Urinary bladder (tissue), 4 donors: Measurements from ENCODE around the gene FAM193A. TPM values are rescaled to one million over a fixed set of nuclear protein-coding genes. Genes with fewer than 3 reads are reported as not detected.
"Not testable (repeated sequence)": the region's sequence is repeated elsewhere in the genome, so short reads cannot be mapped to it uniquely, and the experiment has no call there.

Experiments
- DNase-seq: peaks from one replicate; pipeline ENCODE4 v3.0.0-alpha.2; 2015; ENCODE audit errors: extremely low spot score
- H3K27ac ChIP-seq: one replicate; pipeline ENCODE4 v1.5.1; 2013; ENCODE audit warnings: low read depth, mild to moderate bottlenecking, moderate library complexity
- H3K36me3 ChIP-seq: one replicate; pipeline ENCODE4 v1.6.1; 2013; ENCODE audit warnings: mild to moderate bottlenecking, moderate library complexity; ENCODE audit not compliant: insufficient read depth
- H3K4me1 ChIP-seq: one replicate; pipeline ENCODE4 v1.6.1; 2013; ENCODE audit warnings: mild to moderate bottlenecking, moderate library complexity; ENCODE audit not compliant: insufficient read depth
- H3K4me3 ChIP-seq: one replicate; pipeline ENCODE4 v1.5.1; 2013; ENCODE audit warnings: low read depth, low read length
- WGBS: extraction: QIAGEN DNeasy Blood & Tissue Kit; methylation state at CpG from one replicate; pipeline ENCODE4 v1.1.7; 2013; 5-methylcytosine and 5-hydroxymethylcytosine counted together
- polyA plus RNA-seq: library from polyadenylated mRNA; stranded (reverse); fragments of 200-250 nt; gene quantifications from one replicate; pipeline ENCODE4 v1.2.3, GENCODE V29; 2013
- total RNA-seq: library from RNA; depleted of rRNA; stranded (reverse); fragments of >200 nt; gene quantifications from one replicate; pipeline ENCODE4 v1.2.3, GENCODE V29; 2014
- donor health status: healthy with polysubstance abuse.
- donor health status: healthy.

Gene FAM193A
- total and polyA plus RNA-seq, 2 donors = 16.2 to 18.7 TPM

DNA sequence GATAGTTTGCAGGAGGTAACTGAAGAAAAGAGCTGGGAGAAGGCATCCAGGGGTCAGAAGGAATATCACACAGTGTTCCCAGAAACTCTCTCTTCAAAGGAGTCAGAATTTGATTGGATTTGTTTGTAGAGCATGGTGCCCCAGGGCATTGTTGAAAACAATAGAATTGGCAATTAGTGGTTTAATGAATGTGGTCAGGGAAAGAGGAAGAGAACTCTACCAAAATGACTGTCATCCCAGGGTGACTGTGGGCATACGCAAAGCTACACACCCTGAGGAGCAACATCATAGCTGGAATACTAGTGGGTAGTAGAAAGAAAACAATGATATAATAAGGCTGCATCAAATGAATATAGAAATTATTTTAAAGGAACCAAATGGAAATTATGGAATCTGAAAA, 198.2 kb downstream of the FAM193A start:
- H3K4me1 ChIP-seq = no peaks in the 10 kb centered on the region
- peaks cover 5% of the 10 kb centered on the region for H3K36me3 ChIP-seq
- 85% methylated on average over 1 of the region's 1 CpG for WGBS
- DNase-seq = no peak
- no peak overlapping the region for H3K4me3 ChIP-seq
- H3K27ac ChIP-seq = no peak overlapping the region

DNA sequence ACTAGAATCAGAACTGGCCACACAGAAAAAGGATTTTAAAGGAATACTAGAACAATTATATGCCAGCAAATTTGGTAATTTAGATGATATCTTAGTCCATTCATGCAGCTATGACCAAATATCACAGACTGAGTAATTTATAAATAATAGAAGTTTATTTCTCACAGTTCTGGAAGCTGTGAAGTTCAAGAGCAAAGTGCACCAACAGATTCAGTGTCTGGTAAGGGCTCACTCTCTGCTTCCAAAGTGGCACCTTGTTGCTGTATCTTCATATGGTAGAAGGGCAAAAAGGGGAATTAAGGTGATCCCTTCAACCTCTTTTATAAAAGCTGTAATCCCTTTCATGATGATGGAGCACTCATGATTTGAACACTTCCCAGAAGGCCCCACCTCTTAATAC, 199.4 kb downstream of the FAM193A start:
- peaks cover 5% of the 10 kb centered on the region for H3K36me3 ChIP-seq
- no peak overlapping the region for H3K27ac ChIP-seq
- no peak for DNase-seq
- H3K4me3 ChIP-seq = no peak overlapping the region
- no peaks in the 10 kb centered on the region for H3K4me1 ChIP-seq

DNA sequence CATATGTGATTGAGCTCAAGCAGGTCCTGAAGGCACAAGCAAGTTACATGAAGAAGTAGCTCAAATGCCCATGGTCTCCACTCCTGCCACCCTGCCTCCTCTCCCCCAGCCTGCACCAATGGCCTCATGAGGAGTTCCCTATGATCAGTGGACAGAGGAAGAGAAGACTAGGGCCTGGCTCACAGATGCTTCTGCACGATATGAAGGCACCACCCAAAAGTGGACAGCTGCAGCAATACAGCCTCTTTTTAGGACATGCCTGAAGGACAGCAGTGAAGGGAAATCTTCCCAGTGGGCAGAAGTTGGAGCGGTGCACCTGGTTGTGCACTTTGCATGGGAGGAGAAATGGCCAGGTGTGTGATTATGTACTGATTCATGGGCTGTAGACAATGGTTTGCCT, 201.8 kb downstream of the FAM193A start:
- 93% methylated on average over 2 of the region's 2 CpGs for WGBS
- not testable (repeated sequence) for H3K4me1 ChIP-seq, H3K4me3 ChIP-seq, DNase-seq, H3K36me3 ChIP-seq, H3K27ac ChIP-seq

- H3K36me3 ChIP-seq = peaks cover 4% of the 10 kb centered on the region
Measured at GRCh38 chr4:2741626-2742025, 205.2 kb downstream of the FAM193A start.

DNA sequence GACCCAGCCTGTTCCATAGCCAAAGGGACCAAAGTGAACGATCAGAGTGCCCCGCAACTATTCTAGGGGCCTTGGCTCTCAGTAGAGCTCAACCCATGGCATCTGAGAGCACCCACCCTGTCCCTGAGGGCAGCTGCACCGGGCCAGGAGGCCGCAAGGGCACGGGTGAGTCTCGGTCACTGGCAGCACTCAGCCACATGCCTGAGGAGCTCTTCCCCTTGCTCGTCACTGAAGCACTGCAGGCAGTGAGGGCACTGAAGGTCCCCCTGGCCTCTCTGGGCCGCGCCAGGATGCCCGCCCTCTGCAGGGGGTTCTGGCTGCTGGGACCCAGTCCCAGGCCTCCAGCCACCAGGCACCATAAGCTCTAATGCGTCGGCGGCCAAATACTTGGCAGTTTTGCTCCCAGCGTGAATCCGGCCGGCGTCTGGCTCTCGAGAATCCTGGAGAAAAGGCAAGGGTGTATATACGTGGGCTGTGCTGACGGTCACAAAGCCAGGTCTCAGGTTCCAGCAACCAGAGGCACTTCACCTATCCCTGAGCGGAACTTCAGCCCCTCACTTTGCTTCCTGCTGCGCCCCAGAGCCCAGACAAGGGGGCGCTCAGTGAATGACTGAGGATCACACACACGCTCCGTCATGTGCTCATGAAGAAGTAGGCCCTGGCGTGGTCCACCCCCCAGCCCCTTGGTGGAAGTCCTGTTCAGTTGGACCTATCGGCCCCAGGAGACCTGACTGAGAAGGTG, 205.8 kb downstream of the FAM193A start:
- no peak for DNase-seq
- Histone ChIP-seq H3K4me1 (no peaks in the 10 kb centered on the region), H3K4me3 (no peak overlapping the region), H3K27ac (no peak overlapping the region), H3K36me3 (peaks cover 4% of the 10 kb centered on the region)
- 92% methylated on average over 27 of the region's 27 CpGs for WGBS

More at GRCh38 chr4:2741626-2742025, 205.2 kb downstream of the FAM193A start:
- no peak for DNase-seq
- Histone ChIP-seq H3K4me3 (no peak overlapping the region), H3K27ac (no peak overlapping the region), H3K4me1 (no peaks in the 10 kb centered on the region)
- 86% methylated on average over 9 of the region's 9 CpGs for WGBS

- Histone ChIP-seq H3K36me3 (peaks cover 4% of the 10 kb centered on the region), H3K4me1 (no peaks in the 10 kb centered on the region), H3K4me3 (no peak overlapping the region), H3K27ac (no peak overlapping the region)
- no peak for DNase-seq
- WGBS = 88% methylated on average over 6 of the region's 6 CpGs
Measured at GRCh38 chr4:2742823-2743517, 206.5 kb downstream of the FAM193A start.

DNA sequence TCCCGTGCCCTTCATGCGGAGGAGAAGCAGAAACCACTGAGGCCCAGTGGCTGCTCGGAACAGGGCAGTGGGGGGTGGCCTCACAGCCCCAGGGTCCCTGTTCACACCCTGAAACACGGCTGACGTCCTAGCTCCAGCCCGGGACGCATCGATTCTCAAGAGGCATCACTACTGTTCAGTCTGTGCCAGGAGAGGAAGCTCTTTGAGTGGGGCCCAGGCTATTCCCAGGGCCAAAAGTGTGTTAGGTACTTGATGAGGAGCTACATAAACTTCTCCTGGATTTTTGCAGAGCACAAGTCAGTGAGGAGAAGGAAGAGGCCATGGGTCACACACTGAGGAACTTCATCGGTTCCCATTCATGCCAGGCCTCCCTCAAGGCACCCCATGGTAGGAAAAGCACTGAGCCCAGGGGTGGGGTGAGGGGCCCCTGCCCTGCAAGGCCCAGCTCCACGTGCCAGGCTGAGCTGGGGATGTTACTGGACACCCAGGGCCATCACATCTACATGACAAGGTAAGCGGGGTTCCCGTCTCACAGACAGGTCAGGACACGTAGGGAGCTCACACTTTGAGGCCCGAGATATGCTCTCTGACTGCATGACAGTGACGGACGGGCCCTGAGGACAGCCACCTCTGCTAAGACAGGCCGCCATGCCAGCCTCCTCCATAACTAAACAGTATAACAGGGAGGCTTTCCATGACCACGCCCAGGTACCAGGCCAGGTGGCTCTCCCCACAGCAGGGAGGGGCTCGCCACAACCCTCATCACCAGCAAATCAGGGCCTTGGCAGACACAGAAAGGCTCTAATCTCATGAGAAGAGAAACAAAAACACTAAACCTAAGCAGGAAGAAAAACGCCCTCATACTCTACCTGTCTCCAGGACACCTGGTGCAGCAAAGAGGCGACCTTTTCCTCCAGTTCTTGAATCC, 207.3 kb downstream of the FAM193A start:
- H3K4me1 ChIP-seq = no peaks in the 10 kb centered on the region
- H3K4me3 ChIP-seq = no peak overlapping the region
- 91% methylated on average over 21 of the region's 21 CpGs for WGBS
- peaks cover 4% of the 10 kb centered on the region for H3K36me3 ChIP-seq
- no peak for DNase-seq
- H3K27ac ChIP-seq = no peak overlapping the region

GRCh38 chr4:2744576-2745270, 208.3 kb downstream of the FAM193A start:
- no peak overlapping the region for H3K27ac ChIP-seq
- WGBS = 93% methylated on average over 28 of the region's 28 CpGs
- peaks cover 4% of the 10 kb centered on the region for H3K36me3 ChIP-seq
- H3K4me3 ChIP-seq = no peak overlapping the region
- no peak for DNase-seq
- no peaks in the 10 kb centered on the region for H3K4me1 ChIP-seq

DNA sequence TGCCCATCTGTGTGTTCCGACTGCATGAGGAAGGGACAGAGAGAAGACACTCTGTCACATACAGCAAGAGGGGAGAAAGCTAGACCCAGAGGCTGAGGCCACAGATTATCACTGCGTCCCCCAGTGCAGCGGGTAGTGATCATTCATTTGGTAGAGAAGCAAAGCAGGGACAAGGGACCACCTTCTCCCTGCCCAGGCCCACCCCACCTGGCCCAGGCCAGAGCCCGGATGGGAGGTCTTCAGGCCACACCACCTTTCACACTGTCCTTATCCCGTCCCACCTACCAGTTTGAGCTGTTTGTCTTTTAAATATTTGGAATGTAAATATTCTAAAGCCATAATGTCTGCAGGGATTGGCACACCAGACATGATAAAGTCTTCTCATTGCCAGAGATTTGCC, 209.1 kb downstream of the FAM193A start:
- H3K4me3 ChIP-seq = no peak overlapping the region
- H3K36me3 ChIP-seq = peaks cover 4% of the 10 kb centered on the region
- 86% methylated on average over 5 of the region's 5 CpGs for WGBS
- no peaks in the 10 kb centered on the region for H3K4me1 ChIP-seq
- H3K27ac ChIP-seq = no peak overlapping the region
- no peak for DNase-seq

GRCh38 chr4:2745981-2746806, 209.7 kb downstream of the FAM193A start:
- peaks cover 4% of the 10 kb centered on the region for H3K36me3 ChIP-seq
- no peaks in the 10 kb centered on the region for H3K4me1 ChIP-seq
- no peak overlapping the region for H3K4me3 ChIP-seq
- no peak for DNase-seq
- WGBS = 73% methylated on average over 21 of the region's 21 CpGs
- no peak overlapping the region for H3K27ac ChIP-seq

GRCh38 chr4:2746891-2747695, 210.6 kb downstream of the FAM193A start:
- Histone ChIP-seq H3K4me3 (no peak overlapping the region), H3K27ac (no peak overlapping the region), H3K4me1 (no peaks in the 10 kb centered on the region), H3K36me3 (peaks cover 4% of the 10 kb centered on the region)
- 85% methylated on average over 16 of the region's 16 CpGs for WGBS
- no peak for DNase-seq
